HG03520 (cell line): ENCODE data around the gene LSM14A.
"Not testable (repeated sequence)": the region's sequence is repeated elsewhere in the genome, so short reads cannot be mapped to it uniquely, and the experiment has no call there.

ENCODE experiments used
- ATAC-seq: cut with Tn5 transposase; IDR thresholded peaks from one replicate; pipeline ENCODE4 v1.9.1; 2021; ENCODE audit warnings: mild to moderate bottlenecking, moderate library complexity; ENCODE audit not compliant: unreplicated experiment

The LSM14A gene

GRCh38 chr19:34226036-34226435, 53.7 kb downstream of the LSM14A start:
- no peak for ATAC-seq

GRCh38 chr19:34228347-34228746, 56.0 kb downstream of the LSM14A start:
- ATAC-seq = no peak

DNA sequence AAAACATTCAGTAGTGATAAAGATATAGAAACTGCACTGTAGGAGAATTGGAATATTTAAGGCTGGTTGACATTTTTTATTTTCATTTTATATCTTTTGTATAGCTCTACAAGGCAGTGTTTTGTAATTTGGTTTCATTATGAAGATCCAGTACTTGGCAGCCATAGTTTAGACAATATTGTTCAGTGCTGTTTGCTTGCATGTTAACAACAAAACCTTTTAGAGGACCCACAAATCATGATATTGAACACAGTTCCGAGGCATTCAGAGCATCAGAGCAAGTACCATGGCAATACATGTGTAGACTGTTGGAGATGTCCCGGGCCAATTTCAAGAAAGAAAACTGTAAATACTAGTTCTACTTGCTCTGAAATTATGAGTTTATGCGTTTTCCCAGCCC, 56.5 kb downstream of the LSM14A start:
- ATAC-seq = no peak

GRCh38 chr19:34229721-34230120, 57.4 kb downstream of the LSM14A start:
- ATAC-seq = no peak

GRCh38 chr19:34230820-34231219, 58.5 kb downstream of the LSM14A start:
- ATAC-seq = no peak

GRCh38 chr19:34231439-34231838, 59.1 kb downstream of the LSM14A start:
- no peak for ATAC-seq

GRCh38 chr19:34232566-34233481, 60.5 kb downstream of the LSM14A start:
- no peak for ATAC-seq

DNA sequence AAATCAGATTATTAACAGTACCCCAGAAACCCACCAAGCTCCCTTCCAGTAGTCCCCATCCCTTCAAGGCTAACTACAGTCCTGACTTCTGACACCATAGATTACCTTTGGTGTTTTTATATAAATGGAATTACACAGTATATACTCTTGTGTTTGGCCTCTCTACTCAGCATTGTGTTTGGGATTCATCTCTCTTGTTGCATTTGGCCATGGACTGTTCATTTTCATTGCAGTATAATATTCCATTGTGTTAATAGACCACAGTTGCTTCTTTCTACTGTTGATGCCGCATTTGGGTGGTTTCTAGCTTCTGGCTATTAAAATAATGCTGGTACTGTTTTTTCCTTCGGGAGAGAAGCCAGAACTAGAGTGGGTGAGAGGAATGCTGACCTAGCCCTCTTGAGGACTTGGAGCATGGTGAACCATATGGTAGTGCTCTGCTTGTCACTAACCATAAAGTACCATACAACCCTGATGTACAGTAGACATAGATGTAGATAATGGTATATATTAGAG, 63.2 kb downstream of the LSM14A start:
- no peak for ATAC-seq

DNA sequence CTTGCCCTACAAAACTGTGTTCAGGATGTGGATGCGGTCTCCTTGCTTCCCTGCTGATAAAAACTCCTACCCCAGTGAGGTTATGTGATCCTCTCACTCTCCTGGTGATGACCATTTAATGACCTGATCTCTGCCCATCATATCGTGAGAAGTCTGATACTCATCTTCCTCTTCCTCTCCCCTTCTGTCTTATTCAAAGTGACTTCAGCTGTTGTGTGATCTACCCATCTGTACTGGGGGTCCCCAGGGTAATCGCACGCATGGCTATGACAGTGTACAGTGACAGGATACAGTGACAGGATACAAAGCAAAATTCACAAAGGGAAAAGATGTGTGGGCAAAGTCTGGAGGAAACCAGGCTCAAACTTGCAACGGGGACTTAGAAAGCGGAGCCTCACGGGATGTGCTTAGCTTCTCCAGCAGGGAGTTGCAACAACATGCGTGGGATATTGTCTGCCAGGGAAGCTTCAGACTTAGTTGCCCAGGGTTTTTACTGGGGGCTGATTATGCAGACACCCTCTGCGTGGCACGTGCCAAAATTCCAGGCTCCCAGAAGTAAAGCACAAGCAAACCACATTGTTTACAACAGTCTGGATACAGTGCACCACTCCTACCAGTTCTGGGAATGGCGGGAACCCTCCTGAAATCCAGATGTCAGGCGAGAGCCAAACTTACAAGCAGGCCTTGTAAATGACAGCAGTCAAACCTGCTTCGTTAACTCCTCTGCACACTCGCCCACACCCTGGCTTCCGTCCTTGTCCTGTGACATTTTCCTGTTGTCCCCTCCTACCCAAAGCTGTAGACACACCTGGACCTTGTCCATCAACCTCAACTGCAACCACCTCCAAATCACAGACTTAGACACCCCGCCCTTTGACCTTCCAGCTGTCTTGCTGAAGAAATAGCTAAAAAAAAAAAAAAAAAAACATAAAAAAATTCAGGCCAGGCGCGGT, 64.0 kb downstream of the LSM14A start:
- ATAC-seq = no peak

DNA sequence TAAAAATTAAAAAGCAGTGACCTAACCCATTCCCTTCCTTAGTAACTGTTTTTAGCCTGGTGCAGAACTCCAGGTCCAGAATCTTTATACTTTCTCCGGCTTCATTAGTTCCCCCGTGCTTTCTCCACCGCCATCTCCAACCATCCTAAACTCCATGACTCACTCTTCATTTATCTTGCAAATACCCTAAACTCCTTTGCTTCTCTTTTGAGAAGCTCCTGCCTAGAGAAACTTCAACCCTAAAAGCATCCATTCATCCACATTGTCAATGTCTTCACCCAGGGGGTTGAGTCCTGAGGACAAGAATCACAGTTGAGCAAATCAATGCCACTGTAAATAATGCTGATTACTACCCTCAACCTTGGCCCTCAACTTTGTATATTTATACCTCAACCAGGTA, 65.0 kb downstream of the LSM14A start:
- no peak for ATAC-seq

GRCh38 chr19:34237939-34238338, 65.6 kb downstream of the LSM14A start:
- no peak for ATAC-seq

DNA sequence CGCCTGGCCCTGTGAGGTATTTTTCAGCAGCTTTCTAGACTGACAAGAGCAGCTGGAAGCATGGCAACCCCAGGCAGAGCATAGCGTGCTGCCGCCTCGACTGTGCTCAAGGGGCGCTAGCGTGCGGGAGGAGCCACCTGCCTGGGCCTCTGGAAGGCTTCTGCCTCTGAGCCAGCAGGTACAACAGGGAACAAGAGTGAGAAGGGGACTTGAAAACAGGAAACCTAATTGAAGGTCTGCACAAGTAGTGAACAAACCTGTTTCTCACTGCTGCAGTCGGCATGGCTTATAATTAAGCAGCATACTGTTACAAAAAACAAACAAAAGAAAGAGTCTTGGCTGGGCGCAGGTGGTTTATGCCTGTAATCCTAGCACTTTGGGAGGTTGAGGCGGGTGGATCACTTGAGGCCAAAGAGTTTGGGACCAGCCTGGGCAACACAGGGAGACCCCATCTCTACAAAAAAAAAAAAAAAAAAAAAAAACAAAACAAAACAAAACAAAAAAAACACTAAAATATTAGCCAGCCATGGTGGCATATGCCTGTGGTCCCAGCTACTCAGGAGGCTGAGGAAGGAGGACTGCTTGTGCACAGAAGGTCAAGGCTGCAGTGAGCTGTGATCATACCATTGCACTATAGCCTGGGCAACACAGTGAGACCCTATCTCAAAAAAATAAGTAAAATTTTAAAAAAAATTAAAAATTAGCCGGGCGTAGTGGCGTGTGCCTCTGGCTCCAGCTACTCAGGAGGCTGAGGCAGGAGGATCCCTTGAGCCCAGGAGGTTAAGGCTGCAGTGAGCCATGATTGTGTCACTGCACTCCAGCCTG, 69.4 kb downstream of the LSM14A start:
- no peak for ATAC-seq

GRCh38 chr19:34243138-34243875, 71.0 kb downstream of the LSM14A start:
- ATAC-seq = not testable (repeated sequence)

DNA sequence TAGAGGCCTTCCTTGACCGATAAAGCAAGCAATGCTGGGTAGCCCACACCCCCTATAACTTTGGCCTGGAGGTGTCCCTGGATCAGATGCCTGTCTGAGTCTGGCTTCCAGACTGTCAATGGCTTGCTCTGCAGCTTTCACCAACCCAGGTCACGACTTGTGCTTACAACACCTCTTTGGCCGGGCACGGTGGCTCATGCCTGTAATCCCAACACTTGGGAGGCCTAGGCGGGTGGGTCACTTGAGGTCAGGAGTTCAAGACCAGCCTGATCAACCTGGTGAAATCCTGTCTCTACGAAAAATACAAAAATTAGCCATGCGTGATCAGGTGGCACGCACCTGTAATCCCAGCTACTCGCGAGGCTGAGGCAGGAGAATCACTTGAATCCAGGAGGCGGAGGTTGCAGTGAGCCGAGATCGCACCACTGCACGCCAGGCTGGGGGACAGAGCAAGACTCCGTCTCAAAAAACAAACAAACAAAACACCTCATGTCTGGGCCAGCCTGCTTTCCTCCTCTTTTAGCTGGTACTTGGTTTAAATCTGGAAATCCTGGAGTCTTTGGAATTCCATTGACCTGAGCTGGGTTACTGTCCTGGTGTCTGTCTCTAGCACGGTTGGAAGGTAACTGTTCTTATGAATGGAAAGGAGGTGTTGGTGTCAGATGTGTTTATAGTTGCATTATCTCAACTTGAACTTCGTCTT, 71.7 kb downstream of the LSM14A start:
- ATAC-seq = no peak

- no peak for ATAC-seq
Measured at GRCh38 chr19:34244611-34245299, 72.5 kb downstream of the LSM14A start.

GRCh38 chr19:34246340-34246739, 74.0 kb downstream of the LSM14A start:
- no peak for ATAC-seq

GRCh38 chr19:34248941-34249340, 76.6 kb downstream of the LSM14A start:
- ATAC-seq = no peak

GRCh38 chr19:34253167-34253566, 80.9 kb downstream of the LSM14A start:
- ATAC-seq = not testable (repeated sequence)

DNA sequence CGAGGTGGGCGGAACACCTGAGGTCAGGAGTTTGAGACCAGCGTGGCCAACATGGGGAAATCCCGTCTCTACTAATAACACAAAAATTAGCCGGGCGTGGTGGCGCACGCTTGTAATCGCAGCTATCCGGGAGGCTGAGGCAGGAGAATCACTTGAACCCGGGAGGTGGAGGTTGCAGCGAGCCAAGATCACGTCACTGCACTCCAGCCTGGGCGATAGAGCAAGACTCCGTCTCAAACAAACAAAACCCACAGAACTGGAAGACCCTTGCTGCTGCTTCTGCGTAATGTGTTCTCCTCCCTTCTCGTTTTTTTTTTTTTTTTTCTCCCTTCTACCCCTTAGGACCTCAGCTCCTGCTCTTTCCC, 81.4 kb downstream of the LSM14A start:
- not testable (repeated sequence) for ATAC-seq
